MCF 10A (cell line): ENCODE data around the gene ADK. TPM values are rescaled to one million over a fixed set of nuclear protein-coding genes. Genes with fewer than 3 reads are reported as not detected.

Experiments used
- BruUV-seq: library from RNA; stranded (reverse); fragments of 400-500 nt; replicated peaks from 2 replicates; lab custom pipeline; 2021; lab: Mats Ljungman, UMichigan
- CTCF ChIA-PET: fragments of 300-600 bp; sonication (Branson Sonifier 250); formaldehyde crosslinking; extraction: SDS; loops from one replicate; lab custom pipeline; 2021; ENCODE audit warnings: antibody characterized with exemption, inconsistent platforms; lab: Yijun Ruan, JAX
- POLR2A ChIA-PET: fragments of 300-600, 350-650 bp; sonication (Branson Sonifier 250); formaldehyde crosslinking; extraction: SDS; loops from one replicate; lab custom pipeline; 2020; ENCODE audit warnings: antibody characterized with exemption, inconsistent platforms; lab: Yijun Ruan, JAX
- DNase-seq: peaks from one replicate; pipeline ENCODE4 v3.0.0-alpha.2; 2018; ENCODE audit not compliant: unreplicated experiment
- H3K27ac Mint-ChIP-seq: one replicate; pipeline ENCODE4 v1.8.0; 2022; ENCODE audit warnings: mild to moderate bottlenecking, low read depth, mixed read lengths; ENCODE audit not compliant: unreplicated experiment
- H3K27me3 Mint-ChIP-seq: one replicate; pipeline ENCODE4 v1.8.0; 2022; ENCODE audit warnings: mixed read lengths; ENCODE audit not compliant: insufficient read depth, unreplicated experiment
- H3K36me3 Mint-ChIP-seq: one replicate; pipeline ENCODE4 v1.8.0; 2022; ENCODE audit warnings: mild to moderate bottlenecking, moderate library complexity, mixed read lengths; ENCODE audit not compliant: insufficient read depth, unreplicated experiment
- H3K4me1 Mint-ChIP-seq: one replicate; pipeline ENCODE4 v1.8.0; 2022; ENCODE audit warnings: mixed read lengths; ENCODE audit not compliant: insufficient read depth, unreplicated experiment
- H3K4me3 Mint-ChIP-seq: one replicate; pipeline ENCODE4 v1.8.0; 2022; ENCODE audit warnings: mild to moderate bottlenecking, moderate library complexity, mixed read lengths; ENCODE audit not compliant: unreplicated experiment
- H3K9me3 Mint-ChIP-seq: one replicate; pipeline ENCODE4 v1.8.0; 2022; ENCODE audit warnings: mixed read lengths; ENCODE audit not compliant: unreplicated experiment
- intact Hi-C: fragments of 100-400 bp; cut with micrococcal nuclease; formaldehyde crosslinking; loops from 2 replicates; pipeline ENCODE4 v1.14.1; 2022
- total RNA-seq: library from RNA; stranded (reverse); gene quantifications from 2 replicates; pipeline ENCODE4 v1.2.3, GENCODE V29; 2022
- TF ChIP-seq, protein P1 (sequence below): fragments of 200-600 bp; IDR thresholded peaks from one replicate; pipeline ENCODE4 v1.8.0; 2022; ENCODE audit warnings: antibody characterized with exemption, mild to moderate bottlenecking; ENCODE audit not compliant: unreplicated experiment

The ADK gene
- total RNA-seq, 1 experiment from 2014 or later: 98.6 TPM

DNA sequence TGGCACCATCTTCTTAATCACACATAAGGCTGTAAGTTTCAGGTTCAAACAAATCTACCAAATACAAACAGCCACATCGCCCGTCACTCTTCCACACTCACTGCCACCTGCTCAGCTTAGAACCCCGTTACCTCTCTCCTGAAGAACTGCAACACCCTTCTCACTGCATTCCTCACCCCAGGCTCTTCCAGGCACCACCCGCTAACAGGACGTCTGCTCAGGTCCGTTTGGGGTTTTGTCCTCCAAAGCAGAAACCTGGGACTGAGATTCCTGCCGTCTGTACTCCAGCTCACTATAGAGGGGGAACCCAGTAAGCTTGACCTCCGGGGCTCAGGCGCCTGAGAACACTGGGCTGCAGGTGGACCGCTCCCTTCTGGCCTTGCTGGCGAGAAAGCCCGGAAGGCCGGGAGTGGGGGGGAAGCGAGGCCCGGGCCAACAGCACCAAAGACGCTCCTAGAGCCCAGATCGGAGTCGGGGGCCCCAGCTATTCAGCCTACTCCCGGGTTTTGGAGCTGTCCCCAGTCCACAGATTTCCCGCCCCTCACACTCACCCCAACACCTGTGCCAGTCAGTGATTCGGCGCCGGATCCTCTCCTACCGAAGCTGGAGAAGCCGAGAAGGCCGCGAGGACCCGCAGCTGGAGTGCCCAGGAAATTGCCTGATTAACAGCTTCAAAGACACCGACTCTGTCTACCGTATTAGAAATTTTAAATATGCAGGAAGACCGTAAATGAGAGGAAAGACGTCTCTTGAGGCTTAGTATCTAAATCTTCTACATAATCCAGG, 624 bp upstream of the ADK start, which contains the start of gene AP3M1:
Gene AP3M1 (minus strand): TSS at position 625 of the 786 bp plus-strand sequence. CDS start 12,449 bp downstream, outside the sequence.
- ChIA-PET CTCF (interaction anchor here (0.6 to 3.0 kb wide), 9 partner anchors 12 to 103 kb away, joined by 3 to 14 read pairs (median 4); no protein-coding TSS in a partner anchor), POLR2A (interaction anchor here (0.6 to 3.8 kb wide), 43 partner anchors 11 to 1181 kb away, joined by 3 to 70 read pairs (median 4); partner anchors contain the start of genes KAT6B, VCL and VDAC2)
- intact Hi-C loops: no loop called here
- TF ChIP-seq, protein P1, sequence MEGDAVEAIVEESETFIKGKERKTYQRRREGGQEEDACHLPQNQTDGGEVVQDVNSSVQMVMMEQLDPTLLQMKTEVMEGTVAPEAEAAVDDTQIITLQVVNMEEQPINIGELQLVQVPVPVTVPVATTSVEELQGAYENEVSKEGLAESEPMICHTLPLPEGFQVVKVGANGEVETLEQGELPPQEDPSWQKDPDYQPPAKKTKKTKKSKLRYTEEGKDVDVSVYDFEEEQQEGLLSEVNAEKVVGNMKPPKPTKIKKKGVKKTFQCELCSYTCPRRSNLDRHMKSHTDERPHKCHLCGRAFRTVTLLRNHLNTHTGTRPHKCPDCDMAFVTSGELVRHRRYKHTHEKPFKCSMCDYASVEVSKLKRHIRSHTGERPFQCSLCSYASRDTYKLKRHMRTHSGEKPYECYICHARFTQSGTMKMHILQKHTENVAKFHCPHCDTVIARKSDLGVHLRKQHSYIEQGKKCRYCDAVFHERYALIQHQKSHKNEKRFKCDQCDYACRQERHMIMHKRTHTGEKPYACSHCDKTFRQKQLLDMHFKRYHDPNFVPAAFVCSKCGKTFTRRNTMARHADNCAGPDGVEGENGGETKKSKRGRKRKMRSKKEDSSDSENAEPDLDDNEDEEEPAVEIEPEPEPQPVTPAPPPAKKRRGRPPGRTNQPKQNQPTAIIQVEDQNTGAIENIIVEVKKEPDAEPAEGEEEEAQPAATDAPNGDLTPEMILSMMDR: no peak
- Mint-ChIP-seq H3K4me3 (no peak within 1 kb of the TSS), H3K27me3 (no peaks in the 10 kb centered on the region), H3K27ac (no peak within 1 kb of the TSS), H3K4me1 (peaks cover 37% of the 10 kb centered on the region), H3K9me3 (no peaks in the 10 kb centered on the region), H3K36me3 (peaks cover 14% of the 10 kb centered on the region)
- no peak for DNase-seq
- BruUV-seq: no TSS peak

DNA sequence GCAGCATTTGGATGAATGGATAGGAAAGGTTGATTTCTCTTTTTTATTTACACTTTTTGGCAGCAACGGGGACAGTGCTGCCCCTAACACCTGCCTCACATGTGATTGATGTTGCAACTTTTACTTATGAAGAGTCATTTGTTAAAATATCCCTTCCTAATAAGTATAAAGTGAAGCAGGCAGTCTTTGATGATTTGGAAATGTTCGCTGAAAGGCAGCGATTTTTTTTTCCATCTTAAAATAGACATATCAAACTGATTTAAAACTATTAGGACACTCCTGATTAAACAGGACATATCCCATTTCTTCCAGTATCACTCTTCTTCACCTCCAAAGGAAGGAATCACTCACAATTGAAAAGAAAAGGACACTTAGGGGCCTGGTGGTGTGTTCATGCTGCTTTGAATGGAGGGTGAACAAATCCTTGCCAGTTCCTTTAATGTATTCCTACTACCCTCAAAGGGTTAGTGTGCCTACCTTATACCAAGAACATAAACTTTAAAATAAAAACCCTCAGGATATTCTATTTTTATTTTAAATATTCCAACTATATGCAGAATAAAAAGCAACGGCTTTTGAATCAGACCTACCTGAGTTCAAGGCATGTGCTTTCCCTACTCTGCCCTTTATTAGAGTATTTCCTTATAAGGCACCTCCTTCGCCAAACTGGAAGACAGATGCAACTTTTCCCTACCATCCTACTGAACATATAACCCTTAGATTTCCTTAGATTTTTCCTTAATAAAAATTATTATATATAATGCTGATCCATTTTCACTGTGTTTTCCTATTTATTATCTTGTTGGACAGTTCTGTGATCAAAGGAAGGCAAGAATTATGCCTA, 1.1 kb downstream of the ADK start:
- TF ChIP-seq, protein P1: no peak
- CTCF ChIA-PET: interaction anchor here (0.6 to 2.2 kb wide), 10 partner anchors 7 to 1110 kb away, joined by 4 to 9 read pairs (median 4); no protein-coding TSS in a partner anchor
- Mint-ChIP-seq H3K27ac (no peak overlapping the region), H3K4me1 (peaks cover 30% of the 10 kb centered on the region), H3K4me3 (no peak overlapping the region), H3K27me3 (no peaks in the 10 kb centered on the region), H3K9me3 (no peaks in the 10 kb centered on the region), H3K36me3 (peaks cover 23% of the 10 kb centered on the region)
- peak; percentile 22 for DNase-seq
- intact Hi-C loops: loop anchor here (1.0 kb wide), 3 partner anchors 24 to 82 kb away; no protein-coding TSS in a partner anchor
- POLR2A ChIA-PET: interaction anchor here (0.6 to 7.0 kb wide), 30 partner anchors 14 to 1059 kb away, joined by 3 to 91 read pairs (median 7); partner anchors contain the start of gene VDAC2
- TSS peak; percentile 38 for BruUV-seq

DNA sequence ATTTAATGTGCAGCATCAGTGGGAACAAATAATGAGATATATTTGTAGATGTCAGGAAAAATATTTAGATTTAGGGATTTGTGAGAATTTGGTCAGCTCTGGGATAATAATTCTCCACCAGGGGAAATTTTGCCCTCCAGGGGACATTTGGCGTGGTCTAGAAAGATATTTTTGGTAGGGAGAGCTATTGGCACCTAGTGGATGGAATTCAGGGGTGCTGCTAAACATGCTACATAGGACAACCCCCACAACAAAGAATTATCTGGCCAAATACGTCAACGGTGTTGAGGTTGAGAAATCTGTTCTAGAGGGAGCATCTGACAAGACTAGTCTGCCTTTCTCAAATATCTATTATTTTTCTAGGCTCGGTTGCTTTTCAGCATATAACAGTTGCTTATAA, 2.1 kb downstream of the ADK start:
- ChIA-PET POLR2A (interaction anchor here (0.6 to 7.0 kb wide), 24 partner anchors 9 to 1052 kb away, joined by 3 to 91 read pairs (median 4); no protein-coding TSS in a partner anchor), CTCF (interaction anchor here (1.1 to 2.2 kb wide), 8 partner anchors 8 to 79 kb away, joined by 4 to 9 read pairs (median 4); no protein-coding TSS in a partner anchor)
- intact Hi-C loops: loop anchor here (1.0 kb wide), 1 partner anchor 37 kb away; no protein-coding TSS in a partner anchor
- BruUV-seq: no TSS peak
- peaks cover 27% of the 10 kb centered on the region for H3K4me1 Mint-ChIP-seq
- H3K36me3 Mint-ChIP-seq: peaks cover 18% of the 10 kb centered on the region
- no peaks in the 10 kb centered on the region for H3K9me3 Mint-ChIP-seq
- H3K4me3 Mint-ChIP-seq: no peak overlapping the region
- DNase-seq: peak; percentile 81
- no peaks in the 10 kb centered on the region for H3K27me3 Mint-ChIP-seq
- TF ChIP-seq, protein P1: peak; percentile 66
- no peak overlapping the region for H3K27ac Mint-ChIP-seq
